H1 (cell line): ENCODE results near the gene GARIN3. TPM values are rescaled to one million over a fixed set of nuclear protein-coding genes. Genes with fewer than 3 reads are reported as not detected.

Experiments
- CTCF ChIA-PET: fragments of 300-600 bp; sonication (Branson Sonifier 250); formaldehyde crosslinking; loops from one replicate; lab custom pipeline; 2021; ENCODE audit not compliant: partially characterized antibody; lab: Charles Lee
- POLR2A ChIA-PET: fragments of 300-600 bp; sonication (Branson Sonifier 250); formaldehyde crosslinking; loops from one replicate; lab custom pipeline; 2021; ENCODE audit warnings: inconsistent platforms; ENCODE audit not compliant: partially characterized antibody; lab: Charles Lee
- DNase-seq, 2 experiments: peaks; one replicate each; pipeline versions ENCODE4 v3.0.0 to v3.0.0-alpha.2; 2010 to 2022; ENCODE audit warnings: low spot score in 2 of 2, low read depth in 1 of 2, mixed read lengths in 1 of 2
- FAIRE-seq: peaks from 2 replicates; lab custom pipeline; 2011; peaks lifted over from hg19 to GRCh38; lab: Jason Lieb, UNC
- H2AFZ ChIP-seq: 2 replicates; pipeline ENCODE4 v1.8.1; 2012; ENCODE audit warnings: low read length, inconsistent platforms
- H2AK5ac ChIP-seq: 2 replicates; pipeline ENCODE4 v1.6.1; 2013; ENCODE audit warnings: low read depth, low read length
- H2BK120ac ChIP-seq: replicated peaks from 2 replicates; pipeline ENCODE3; 2013; ENCODE audit warnings: low read depth, low read length, inconsistent platforms
- H2BK12ac ChIP-seq: 2 replicates; pipeline ENCODE4 v1.6.1; 2013; ENCODE audit warnings: low read depth, low read length
- H2BK15ac ChIP-seq: 2 replicates; pipeline ENCODE4 v1.6.1; 2013; ENCODE audit warnings: low read length
- H2BK20ac ChIP-seq: 2 replicates; pipeline ENCODE4 v1.6.1; 2013; ENCODE audit warnings: low read length
- H2BK5ac ChIP-seq: 2 replicates; pipeline ENCODE4 v1.6.1; 2013; ENCODE audit warnings: low read depth, low read length
- H3K14ac ChIP-seq: 2 replicates; pipeline ENCODE4 v1.6.1; 2013; ENCODE audit warnings: inconsistent platforms; ENCODE audit not compliant: insufficient read length
- H3K18ac ChIP-seq: 2 replicates; pipeline ENCODE4 v1.6.1; 2013; ENCODE audit warnings: low read length; ENCODE audit errors: extremely low read depth
- H3K23ac ChIP-seq: 2 replicates; pipeline ENCODE4 v1.6.1; 2013; ENCODE audit warnings: inconsistent platforms; ENCODE audit not compliant: insufficient read length
- H3K23me2 ChIP-seq: 2 replicates; pipeline ENCODE4 v1.6.1; 2013; ENCODE audit warnings: low read depth, low read length
- H3K27ac ChIP-seq: 2 replicates; pipeline ENCODE4 v1.6.1; 2011; ENCODE audit warnings: low read depth, low read length, inconsistent platforms
- H3K27me3 ChIP-seq, 4 experiments: replicated peaks in 1 of 4; 1 replicate in 1 of 4; 2 replicates in 3 of 4; pipeline versions ENCODE4 v1.6.1 to v1.8.1; 2011 to 2013; ENCODE audit warnings: low read length in 3 of 4, mild to moderate bottlenecking in 3 of 4, inconsistent platforms in 2 of 4, mixed read lengths in 2 of 4, moderate library complexity in 1 of 4; ENCODE audit not compliant: control insufficient read depth in 3 of 4, insufficient read depth in 3 of 4; ENCODE audit errors: extremely low read depth in 1 of 4
- H3K36me3 ChIP-seq, 4 experiments: 2 replicates each; pipeline versions ENCODE4 v1.6.1 to v1.8.1; 2011 to 2013; ENCODE audit warnings: mild to moderate bottlenecking in 4 of 4, low read length in 3 of 4, moderate library complexity in 2 of 4, control low read depth in 1 of 4, inconsistent platforms in 1 of 4; ENCODE audit not compliant: insufficient read depth in 4 of 4, control insufficient read depth in 2 of 4
- H3K4ac ChIP-seq: replicated peaks from 2 replicates; pipeline ENCODE3; 2013; ENCODE audit warnings: low read length, low read depth, mixed read lengths, inconsistent platforms; ENCODE audit not compliant: insufficient read length
- H3K4me1 ChIP-seq, 4 experiments: replicated peaks in 1 of 4; 1 replicate in 1 of 4; 2 replicates in 3 of 4; pipeline versions ENCODE4 v1.6.1 to v1.8.1; 2011 to 2013; ENCODE audit warnings: low read length in 3 of 4, inconsistent platforms in 2 of 4, mixed read lengths in 1 of 4; ENCODE audit not compliant: insufficient read depth in 4 of 4, control insufficient read depth in 3 of 4
- H3K4me2 ChIP-seq, 2 experiments: 2 replicates each; pipeline versions ENCODE4 v1.6.1 to v1.8.1; 2011 to 2013; ENCODE audit warnings: low read depth in 2 of 2, low read length in 2 of 2, control low read depth in 1 of 2, inconsistent platforms in 1 of 2, mild to moderate bottlenecking in 1 of 2; ENCODE audit not compliant: insufficient read depth in 1 of 2
- H3K4me3 ChIP-seq, 4 experiments: fragments of 200-600, 300-600 bp in 1 of 4; sonication (generic), shearing (Covaris generic), sonication (Bioruptor Twin) in 1 of 4; 2 replicates each; pipeline versions ENCODE4 v1.5.1 to v1.8.1; 2011 to 2016; ENCODE audit warnings: low read length in 4 of 4, low read depth in 3 of 4, control low read depth in 2 of 4, inconsistent platforms in 2 of 4, mild to moderate bottlenecking in 2 of 4, mixed read lengths in 1 of 4, moderate library complexity in 1 of 4; ENCODE audit not compliant: insufficient read depth in 2 of 4; ENCODE audit errors: extremely low read depth in 1 of 4
- H3K56ac ChIP-seq: replicated peaks from 2 replicates; pipeline ENCODE3; 2013; ENCODE audit warnings: low read depth, mild to moderate bottlenecking, mixed read lengths, low read length, inconsistent platforms; ENCODE audit not compliant: insufficient read length
- H3K79me1 ChIP-seq: 2 replicates; pipeline ENCODE4 v1.6.1; 2013; ENCODE audit warnings: low read depth, low read length, control low read depth
- H3K79me2 ChIP-seq, 2 experiments: 2 replicates each; pipeline versions ENCODE4 v1.6.1 to v1.8.1; 2012 to 2013; ENCODE audit warnings: low read length in 2 of 2, mild to moderate bottlenecking in 2 of 2, inconsistent platforms in 1 of 2; ENCODE audit not compliant: insufficient read depth in 2 of 2, control insufficient read depth in 1 of 2
- H3K9ac ChIP-seq, 4 experiments: replicated peaks in 1 of 4; 1 replicate in 1 of 4; 2 replicates in 3 of 4; pipeline versions ENCODE4 v1.6.1 to v1.8.1; 2011 to 2013; ENCODE audit warnings: low read depth in 3 of 4, low read length in 3 of 4, control low read depth in 2 of 4, mild to moderate bottlenecking in 2 of 4, moderate library complexity in 2 of 4, inconsistent platforms in 1 of 4; ENCODE audit errors: extremely low read depth in 1 of 4
- H3K9me3 ChIP-seq, 2 experiments: 2 replicates each; pipeline versions ENCODE4 v1.6.1 to v1.8.1; 2012 to 2013; ENCODE audit warnings: mild to moderate bottlenecking in 2 of 2, moderate library complexity in 2 of 2, control low read depth in 1 of 2, inconsistent platforms in 1 of 2, low read depth in 1 of 2, low read length in 1 of 2, mixed read lengths in 1 of 2; ENCODE audit not compliant: insufficient read depth in 2 of 2
- H4K20me1 ChIP-seq, 2 experiments: replicated peaks in 1 of 2; 2 replicates each; pipeline versions ENCODE3 to v1.8.1; 2011 to 2013; ENCODE audit warnings: inconsistent platforms in 2 of 2, low read length in 2 of 2, mild to moderate bottlenecking in 1 of 2; ENCODE audit not compliant: insufficient read depth in 2 of 2, control insufficient read depth in 1 of 2
- H4K5ac ChIP-seq: 2 replicates; pipeline ENCODE4 v1.6.1; 2013; ENCODE audit warnings: low read length, low read depth, mixed read lengths, inconsistent platforms; ENCODE audit not compliant: insufficient read length
- H4K8ac ChIP-seq: 2 replicates; pipeline ENCODE4 v1.8.0; 2013; ENCODE audit warnings: mild to moderate bottlenecking, moderate library complexity, low read length, inconsistent platforms; ENCODE audit not compliant: insufficient read depth; ENCODE audit errors: extremely low read depth
- H4K91ac ChIP-seq: replicated peaks from 2 replicates; pipeline ENCODE3; 2013; ENCODE audit warnings: low read length, mixed read lengths, inconsistent platforms; ENCODE audit not compliant: insufficient read length
- CEBPB ChIP-seq: IDR thresholded peaks from 2 replicates; pipeline ENCODE4 v1.6.1; 2012; ENCODE audit warnings: low read depth, low read length
- CHD1 ChIP-seq: IDR thresholded peaks from 2 replicates; pipeline ENCODE4 v1.6.1; 2012; ENCODE audit warnings: low read depth, low read length, improper control_type of control experiment
- CTCF ChIP-seq, 3 experiments: IDR thresholded peaks; 1 replicate in 2 of 3; 2 replicates in 1 of 3; pipeline versions ENCODE4 v1.5.1 to v1.6.1; 2011; ENCODE audit warnings: low read length in 3 of 3, mild to moderate bottlenecking in 3 of 3, inconsistent platforms in 2 of 3, low read depth in 1 of 3, moderate library complexity in 1 of 3; ENCODE audit not compliant: insufficient read depth in 1 of 3; ENCODE audit errors: control extremely low read depth in 1 of 3
- MAX ChIP-seq: IDR thresholded peaks from 2 replicates; pipeline ENCODE4 v1.6.1; 2012; ENCODE audit warnings: inconsistent platforms
- SIN3A ChIP-seq, 2 experiments: IDR thresholded peaks in 1 of 2; conservative IDR thresholded peaks in 1 of 2; 2 replicates each; pipeline ENCODE4 v1.6.1; 2011 to 2012; ENCODE audit warnings: low read length in 2 of 2, improper control_type of control experiment in 1 of 2, low read depth in 1 of 2, mild to moderate bottlenecking in 1 of 2
- SUZ12 ChIP-seq: fragments of 200-600 bp; sonication (generic); IDR thresholded peaks from 2 replicates; pipeline ENCODE4 v1.6.1; 2012; ENCODE audit warnings: mild to moderate bottlenecking, inconsistent platforms, low read length, moderate library complexity, mixed read lengths
- WGBS, 2 experiments: shearing (Covaris generic) in 1 of 2; methylation state at CpG; one replicate each; pipeline versions ENCODE4 v1.1.6 to v1.1.7; 2013 to 2015; ENCODE audit warnings: low lambda C conversion rate in 2 of 2, mixed read lengths in 2 of 2, inconsistent platforms in 1 of 2, low coverage in 1 of 2, missing lambda C conversion rate in 1 of 2; ENCODE audit not compliant: insufficient replicate concordance in 2 of 2, insufficient coverage in 1 of 2, insufficient read length in 1 of 2; ENCODE audit errors: extremely low coverage in 1 of 2, missing lambda C conversion rate in 1 of 2; 5-methylcytosine and 5-hydroxymethylcytosine counted together
- polyA plus RNA-seq, 7 experiments: library from polyadenylated mRNA; depleted of rRNA in 3 of 7; stranded (reverse) in 5 of 7; unstranded in 2 of 7; fragments of >200 nt in 5 of 7; fragments of 200-250 nt in 2 of 7; gene quantifications; 1 replicate in 5 of 7; 2 replicates in 1 of 7; 4 replicates in 1 of 7; pipeline versions ENCODE4 v1.2.1 to v1.2.3, GENCODE V29; 2011 to 2013; ENCODE audit warnings: missing spikeins in 2 of 7, mixed read lengths in 2 of 7
- total RNA-seq: library from RNA; stranded (reverse); fragmentation: NEBNext Ultra II Directional; extraction: Animal tissue kit (Norgen Biotek cat#: 25700); gene quantifications from 2 replicates; pipeline ENCODE4 v1.2.1, GENCODE V29; 2021

GARIN3 gene
- total and polyA plus RNA-seq, 2 of the 8 experiments (the other 6 are each of a cell fraction or from before 2014, with no cell fraction given): not detected

GRCh38 chr5:157177953-157178352 lies 11.9 kb upstream of the GARIN3 start:
- H2BK15ac ChIP-seq: no peak overlapping the region
- H3K23ac ChIP-seq: no peak overlapping the region
- FAIRE-seq: no peak
- H2AFZ ChIP-seq: no peak overlapping the region
- CTCF ChIA-PET: no interaction called here
- H2BK20ac ChIP-seq: no peak overlapping the region
- no peak for DNase-seq
- no peak overlapping the region for H2AK5ac ChIP-seq
- TF ChIP-seq SUZ12 (no peak), CHD1 (no peak), SIN3A (conservative IDR thresholded peaks at IDR 0.05 in 1 of 2, IDR thresholded peaks at IDR 0.05 in 1 of 2; ENCODE audit: low read depth in 1 of 2, low read length in 2 of 2) (no peak), CEBPB (no peak), CTCF (IDR thresholded peaks at IDR 0.05; ENCODE audit: control extremely low read depth in 1 of 3, insufficient read depth in 1 of 3, low read depth in 1 of 3, low read length in 3 of 3) (no peak), MAX (no peak)
- no peaks in the 10 kb centered on the region for H3K79me2 ChIP-seq
- no peak overlapping the region for H3K4ac ChIP-seq
- POLR2A ChIA-PET: no interaction called here
- no peaks in the 10 kb centered on the region for H3K79me1 ChIP-seq
- no peak overlapping the region for H3K27ac ChIP-seq
- H3K27me3 ChIP-seq: no peaks in the 10 kb centered on the region
- H3K4me3 ChIP-seq: no peak overlapping the region
- no peak overlapping the region for H4K91ac ChIP-seq
- H2BK5ac ChIP-seq: no peak overlapping the region
- H2BK120ac ChIP-seq: no peak overlapping the region
- no peak overlapping the region for H3K14ac ChIP-seq
- H3K9ac ChIP-seq: no peak overlapping the region
- H3K18ac ChIP-seq: no peak overlapping the region
- no peaks in the 10 kb centered on the region for H3K23me2 ChIP-seq
- no peak overlapping the region for H4K8ac ChIP-seq
- H2BK12ac ChIP-seq: no peak overlapping the region
- H3K36me3 ChIP-seq: no peaks in the 10 kb centered on the region
- H3K9me3 ChIP-seq: no peaks in the 10 kb centered on the region
- no peak overlapping the region for H3K4me2 ChIP-seq
- 90% methylated on average over 6 of the region's 6 CpGs; no CpG with 5 or more reads in 1 of the 2 experiments for WGBS, 2 experiments
- no peak overlapping the region for H3K56ac ChIP-seq
- no peak overlapping the region for H4K5ac ChIP-seq
- H3K4me1 ChIP-seq: no peaks in the 10 kb centered on the region
- H4K20me1 ChIP-seq: no peaks in the 10 kb centered on the region
